Spinal cord (tissue), 10 donors: ENCODE results near the gene DNAL4. TPM values are rescaled to one million over a fixed set of nuclear protein-coding genes. Genes with fewer than 3 reads are reported as not detected.

Source experiments
- DNase-seq, 6 donors: peaks; one replicate each; pipeline versions ENCODE4 v3.0.0 to v3.0.0-alpha.2; 2013 to 2015; ENCODE audit warnings: low spot score in 6 of 6, low read depth in 4 of 6
- H3K27ac ChIP-seq: one replicate; pipeline ENCODE4 v1.5.1; 2013; ENCODE audit warnings: low read depth, low read length, control low read depth
- H3K27me3 ChIP-seq: one replicate; pipeline ENCODE4 v1.6.1; 2013; ENCODE audit warnings: low read length; ENCODE audit not compliant: control insufficient read depth, insufficient read depth
- H3K36me3 ChIP-seq: one replicate; pipeline ENCODE4 v1.6.1; 2013; ENCODE audit warnings: low read length; ENCODE audit not compliant: control insufficient read depth, insufficient read depth
- H3K4me1 ChIP-seq: one replicate; pipeline ENCODE4 v1.6.1; 2013; ENCODE audit warnings: low read length; ENCODE audit not compliant: control insufficient read depth, insufficient read depth
- H3K4me3 ChIP-seq: one replicate; pipeline ENCODE4 v1.5.1; 2013; ENCODE audit warnings: low read depth, low read length, control low read depth
- H3K9me3 ChIP-seq: one replicate; pipeline ENCODE4 v1.6.1; 2013; ENCODE audit warnings: low read length; ENCODE audit not compliant: control insufficient read depth, insufficient read depth
- WGBS: methylation state at CpG from one replicate; pipeline ENCODE4 v1.1.5; 2013; ENCODE audit warnings: missing lambda C conversion rate; ENCODE audit not compliant: insufficient coverage; 5-methylcytosine and 5-hydroxymethylcytosine counted together
- polyA plus RNA-seq, 2 donors: library from polyadenylated mRNA; unstranded; fragments of 120-200 nt; gene quantifications; one replicate each; pipeline ENCODE4 v1.2.1, GENCODE V29; 2013; ENCODE audit not compliant: insufficient read length in 2 of 2
- total RNA-seq, 2 donors: library from RNA; depleted of rRNA in 1 of 2; stranded (reverse); fragments of 120-200 nt in 1 of 2; fragments of >200 nt in 1 of 2; gene quantifications; one replicate each; pipeline versions ENCODE4 v1.2.3 to v1.2.4, GENCODE V29; 2013 to 2014
- donor health status: healthy.

Gene DNAL4
- total and polyA plus RNA-seq, 4 donors: 9.0 to 31.0 (median 21.6) TPM

GRCh38 chr22:38793317-38793716 is 626 bp downstream of the DNAL4 start:
- DNase-seq: peak in 1 of 6 donors; percentile 5
- Histone ChIP-seq H3K27ac (no peak overlapping the region), H3K36me3 (peaks cover 9% of the 10 kb centered on the region), H3K9me3 (no peaks in the 10 kb centered on the region), H3K27me3 (no peaks in the 10 kb centered on the region), H3K4me1 (peaks cover 12% of the 10 kb centered on the region), H3K4me3 (peak overlapping the region; percentile 45)
- 0% methylated on average over 5 of the region's 9 CpGs for WGBS

- peaks cover 17% of the 10 kb centered on the region for H3K4me1 ChIP-seq
- no peak overlapping the region for H3K27ac ChIP-seq
- H3K9me3 ChIP-seq: no peaks in the 10 kb centered on the region
- peak overlapping the region; percentile 45 for H3K4me3 ChIP-seq
- H3K27me3 ChIP-seq: no peaks in the 10 kb centered on the region
- H3K36me3 ChIP-seq: peaks cover 9% of the 10 kb centered on the region
- WGBS: no CpG with 5 or more reads among the region's 4 CpGs
- DNase-seq: no peak
Measured at GRCh38 chr22:38792833-38793232, 1.1 kb downstream of the DNAL4 start.

GRCh38 chr22:38789606-38790005 is 4.3 kb downstream of the DNAL4 start:
- H3K27me3 ChIP-seq: no peaks in the 10 kb centered on the region
- H3K27ac ChIP-seq: no peak overlapping the region
- H3K4me3 ChIP-seq: no peak overlapping the region
- no peak for DNase-seq
- 100% methylated on average over 3 of the region's 4 CpGs for WGBS
- H3K4me1 ChIP-seq: peaks cover 39% of the 10 kb centered on the region
- no peaks in the 10 kb centered on the region for H3K9me3 ChIP-seq
- peaks cover 18% of the 10 kb centered on the region for H3K36me3 ChIP-seq

GRCh38 chr22:38788846-38789245 is 5.1 kb downstream of the DNAL4 start:
- peaks cover 20% of the 10 kb centered on the region for H3K36me3 ChIP-seq
- no peak for DNase-seq
- WGBS: 31% methylated on average over 2 of the region's 6 CpGs
- H3K9me3 ChIP-seq: no peaks in the 10 kb centered on the region
- no peak overlapping the region for H3K4me3 ChIP-seq
- peak overlapping the region; percentile 83 for H3K27ac ChIP-seq
- peaks cover 39% of the 10 kb centered on the region for H3K4me1 ChIP-seq
- no peaks in the 10 kb centered on the region for H3K27me3 ChIP-seq

GRCh38 chr22:38788021-38788816 is 5.7 kb downstream of the DNAL4 start:
- WGBS: 19% methylated on average over 4 of the region's 16 CpGs
- H3K36me3 ChIP-seq: peaks cover 24% of the 10 kb centered on the region
- DNase-seq: peak in 5 of 6 donors; percentile 63 to 92 (median 72)
- peaks cover 44% of the 10 kb centered on the region for H3K4me1 ChIP-seq
- no peak overlapping the region for H3K4me3 ChIP-seq
- H3K27ac ChIP-seq: peak overlapping the region; percentile 83
- no peaks in the 10 kb centered on the region for H3K9me3 ChIP-seq
- no peaks in the 10 kb centered on the region for H3K27me3 ChIP-seq

- no peaks in the 10 kb centered on the region for H3K9me3 ChIP-seq
- WGBS: 29% methylated on average over 1 of the region's 3 CpGs
- H3K27me3 ChIP-seq: no peaks in the 10 kb centered on the region
- no peak overlapping the region for H3K27ac ChIP-seq
- H3K4me1 ChIP-seq: peaks cover 50% of the 10 kb centered on the region
- no peak overlapping the region for H3K4me3 ChIP-seq
- H3K36me3 ChIP-seq: peaks cover 35% of the 10 kb centered on the region
- peak in 2 of 6 donors; percentile 32 to 37 for DNase-seq
Measured at GRCh38 chr22:38786631-38787030, 7.3 kb downstream of the DNAL4 start.

GRCh38 chr22:38784856-38785255 is 9.1 kb downstream of the DNAL4 start:
- WGBS: 85% methylated on average over 4 of the region's 5 CpGs
- Histone ChIP-seq H3K9me3 (no peaks in the 10 kb centered on the region), H3K4me1 (peaks cover 61% of the 10 kb centered on the region), H3K27me3 (no peaks in the 10 kb centered on the region), H3K36me3 (peaks cover 47% of the 10 kb centered on the region), H3K4me3 (no peak overlapping the region), H3K27ac (no peak overlapping the region)
- peak in 2 of 6 donors; percentile 13 to 65 for DNase-seq

GRCh38 chr22:38784035-38784434 is 9.9 kb downstream of the DNAL4 start:
- no peak overlapping the region for H3K4me3 ChIP-seq
- WGBS: 93% methylated on average over 15 of the region's 15 CpGs
- H3K36me3 ChIP-seq: peaks cover 52% of the 10 kb centered on the region
- H3K27me3 ChIP-seq: no peaks in the 10 kb centered on the region
- H3K4me1 ChIP-seq: peaks cover 56% of the 10 kb centered on the region
- H3K9me3 ChIP-seq: no peaks in the 10 kb centered on the region
- no peak overlapping the region for H3K27ac ChIP-seq
- no peak for DNase-seq

GRCh38 chr22:38783095-38783615 is 10.8 kb downstream of the DNAL4 start:
- 69% methylated on average over 5 of the region's 14 CpGs for WGBS
- no peak for DNase-seq
- Histone ChIP-seq H3K4me3 (no peak overlapping the region), H3K27me3 (no peaks in the 10 kb centered on the region), H3K27ac (no peak overlapping the region), H3K4me1 (peaks cover 47% of the 10 kb centered on the region), H3K36me3 (peaks cover 61% of the 10 kb centered on the region), H3K9me3 (no peaks in the 10 kb centered on the region)
